ENCODE measurements around the gene ALKAL2. TPM values are rescaled to one million over a fixed set of nuclear protein-coding genes. Genes with fewer than 3 reads are reported as not detected.

ALKAL2 gene
- polyA plus RNA-seq, 1 of the 3 experiments (the other 2 are of a cell fraction): not detected

DNA sequence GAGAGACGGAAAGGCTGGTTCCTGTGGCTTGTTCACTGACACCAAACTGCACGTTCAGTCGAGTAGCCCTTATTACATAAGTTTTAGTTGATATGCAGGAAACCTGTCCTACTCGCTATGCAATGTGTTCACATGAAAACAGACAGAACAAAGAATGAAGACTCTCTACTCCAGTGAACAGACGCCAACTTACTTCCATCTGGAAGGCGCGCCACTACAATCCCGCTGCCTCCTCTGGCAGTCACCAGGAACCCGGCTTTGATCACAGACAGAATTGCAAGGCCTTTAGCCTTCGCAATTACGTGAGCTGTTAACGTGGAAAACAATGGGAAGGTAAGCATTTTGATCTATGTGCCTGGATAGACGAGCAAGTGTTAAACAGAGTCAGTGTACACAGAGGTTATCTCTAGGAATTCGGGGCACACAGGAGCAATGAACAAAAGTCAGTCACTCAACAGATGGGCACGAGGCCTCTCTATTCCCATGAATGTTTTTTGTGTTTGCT, 38.3 kb downstream of the ALKAL2 start:
- TF ChIP-seq POLR2AphosphoS5 (IDR thresholded peaks at IDR 0.05; ENCODE audit: low read depth, low read length): no peak
- TF ChIP-seq, protein P1, sequence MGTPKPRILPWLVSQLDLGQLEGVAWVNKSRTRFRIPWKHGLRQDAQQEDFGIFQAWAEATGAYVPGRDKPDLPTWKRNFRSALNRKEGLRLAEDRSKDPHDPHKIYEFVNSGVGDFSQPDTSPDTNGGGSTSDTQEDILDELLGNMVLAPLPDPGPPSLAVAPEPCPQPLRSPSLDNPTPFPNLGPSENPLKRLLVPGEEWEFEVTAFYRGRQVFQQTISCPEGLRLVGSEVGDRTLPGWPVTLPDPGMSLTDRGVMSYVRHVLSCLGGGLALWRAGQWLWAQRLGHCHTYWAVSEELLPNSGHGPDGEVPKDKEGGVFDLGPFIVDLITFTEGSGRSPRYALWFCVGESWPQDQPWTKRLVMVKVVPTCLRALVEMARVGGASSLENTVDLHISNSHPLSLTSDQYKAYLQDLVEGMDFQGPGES (IDR thresholded peaks at IDR 0.05; ENCODE audit: low read depth, low read length): no peak
- TF ChIP-seq, protein P2, sequence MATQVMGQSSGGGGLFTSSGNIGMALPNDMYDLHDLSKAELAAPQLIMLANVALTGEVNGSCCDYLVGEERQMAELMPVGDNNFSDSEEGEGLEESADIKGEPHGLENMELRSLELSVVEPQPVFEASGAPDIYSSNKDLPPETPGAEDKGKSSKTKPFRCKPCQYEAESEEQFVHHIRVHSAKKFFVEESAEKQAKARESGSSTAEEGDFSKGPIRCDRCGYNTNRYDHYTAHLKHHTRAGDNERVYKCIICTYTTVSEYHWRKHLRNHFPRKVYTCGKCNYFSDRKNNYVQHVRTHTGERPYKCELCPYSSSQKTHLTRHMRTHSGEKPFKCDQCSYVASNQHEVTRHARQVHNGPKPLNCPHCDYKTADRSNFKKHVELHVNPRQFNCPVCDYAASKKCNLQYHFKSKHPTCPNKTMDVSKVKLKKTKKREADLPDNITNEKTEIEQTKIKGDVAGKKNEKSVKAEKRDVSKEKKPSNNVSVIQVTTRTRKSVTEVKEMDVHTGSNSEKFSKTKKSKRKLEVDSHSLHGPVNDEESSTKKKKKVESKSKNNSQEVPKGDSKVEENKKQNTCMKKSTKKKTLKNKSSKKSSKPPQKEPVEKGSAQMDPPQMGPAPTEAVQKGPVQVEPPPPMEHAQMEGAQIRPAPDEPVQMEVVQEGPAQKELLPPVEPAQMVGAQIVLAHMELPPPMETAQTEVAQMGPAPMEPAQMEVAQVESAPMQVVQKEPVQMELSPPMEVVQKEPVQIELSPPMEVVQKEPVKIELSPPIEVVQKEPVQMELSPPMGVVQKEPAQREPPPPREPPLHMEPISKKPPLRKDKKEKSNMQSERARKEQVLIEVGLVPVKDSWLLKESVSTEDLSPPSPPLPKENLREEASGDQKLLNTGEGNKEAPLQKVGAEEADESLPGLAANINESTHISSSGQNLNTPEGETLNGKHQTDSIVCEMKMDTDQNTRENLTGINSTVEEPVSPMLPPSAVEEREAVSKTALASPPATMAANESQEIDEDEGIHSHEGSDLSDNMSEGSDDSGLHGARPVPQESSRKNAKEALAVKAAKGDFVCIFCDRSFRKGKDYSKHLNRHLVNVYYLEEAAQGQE (IDR thresholded peaks at IDR 0.05; ENCODE audit: low read depth, low read length): no peak
- no peak for TF ChIP-seq RAD21 (IDR thresholded peaks at IDR 0.05; ENCODE audit: low read length)
- no peak for TF ChIP-seq YY1 (IDR thresholded peaks at IDR 0.05; ENCODE audit: low read depth)
- TF ChIP-seq, protein P3, sequence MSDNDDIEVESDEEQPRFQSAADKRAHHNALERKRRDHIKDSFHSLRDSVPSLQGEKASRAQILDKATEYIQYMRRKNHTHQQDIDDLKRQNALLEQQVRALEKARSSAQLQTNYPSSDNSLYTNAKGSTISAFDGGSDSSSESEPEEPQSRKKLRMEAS (IDR thresholded peaks at IDR 0.05; ENCODE audit: low read depth): no peak
- Histone ChIP-seq H3F3A (replicated peaks; ENCODE audit: insufficient read depth) (peaks cover 11% of the 10 kb centered on the region), H3K27me3 (ENCODE audit: insufficient read depth) (no peaks in the 10 kb centered on the region), H3K9me2 (no peaks in the 10 kb centered on the region), H4K20me1 (ENCODE audit: insufficient read depth) (no peaks in the 10 kb centered on the region), H3K4me2 (no peak overlapping the region), H3K36me3 (replicated peaks in 1 of 2; ENCODE audit: control insufficient read depth in 1 of 2, insufficient read depth in 2 of 2, low read length in 1 of 2) (peaks cover 53 to 61% of the 10 kb centered on the region in 2 experiments), H3K9me3 (no peaks in the 10 kb centered on the region), H3K4me1 (ENCODE audit: control insufficient read depth in 1 of 2, insufficient read depth in 2 of 2, low read depth in 1 of 2, low read length in 1 of 2) (peaks cover 5 to 10% of the 10 kb centered on the region in 2 experiments; a peak in 2 of 4 replicates), H3K27ac (ENCODE audit: low read depth in 2 of 2, low read length in 1 of 2) (no peak overlapping the region), H3K79me2 (ENCODE audit: insufficient read depth) (no peaks in the 10 kb centered on the region), H2AFZ (ENCODE audit: low read depth) (no peak overlapping the region), H3K4me3 (ENCODE audit: low read depth in 2 of 2, low read length in 1 of 2) (no peak overlapping the region), H3K9ac (no peak overlapping the region)
- 93% methylated on average over 15 of the region's 15 CpGs for WGBS (ENCODE audit: low lambda C conversion rate)
- ChIA-PET POLR2A (no interaction called here), CTCF (interaction anchor here (1.0 to 1.3 kb wide), 2 partner anchors 12 to 17 kb away, joined by 3 read pairs; no protein-coding TSS in a partner anchor)
- no peak for DNase-seq

DNA sequence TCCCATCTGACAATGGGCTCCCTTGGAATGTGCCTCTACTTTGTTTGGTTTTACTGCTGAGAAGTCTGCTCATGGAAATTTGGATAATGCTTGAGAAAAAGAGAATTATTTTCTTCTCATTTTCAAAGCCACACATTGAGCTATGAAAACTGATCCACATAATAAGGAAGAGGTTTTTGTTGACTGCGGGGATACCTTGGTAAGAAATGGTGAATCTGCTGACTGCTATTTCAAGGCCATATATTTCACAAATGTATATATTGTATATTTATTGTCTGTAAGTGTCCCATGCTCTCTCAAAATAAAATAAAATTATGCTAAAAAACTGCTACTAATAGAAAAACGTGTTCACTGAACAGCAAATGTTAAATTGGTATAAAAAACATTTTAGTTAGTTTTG, 39.2 kb downstream of the ALKAL2 start:
- no peaks in the 10 kb centered on the region for H4K20me1 ChIP-seq (ENCODE audit: insufficient read depth)
- TF ChIP-seq, protein P4, sequence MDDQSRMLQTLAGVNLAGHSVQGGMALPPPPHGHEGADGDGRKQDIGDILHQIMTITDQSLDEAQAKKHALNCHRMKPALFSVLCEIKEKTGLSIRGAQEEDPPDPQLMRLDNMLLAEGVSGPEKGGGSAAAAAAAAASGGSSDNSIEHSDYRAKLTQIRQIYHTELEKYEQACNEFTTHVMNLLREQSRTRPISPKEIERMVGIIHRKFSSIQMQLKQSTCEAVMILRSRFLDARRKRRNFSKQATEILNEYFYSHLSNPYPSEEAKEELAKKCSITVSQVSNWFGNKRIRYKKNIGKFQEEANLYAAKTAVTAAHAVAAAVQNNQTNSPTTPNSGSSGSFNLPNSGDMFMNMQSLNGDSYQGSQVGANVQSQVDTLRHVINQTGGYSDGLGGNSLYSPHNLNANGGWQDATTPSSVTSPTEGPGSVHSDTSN (IDR thresholded peaks at IDR 0.05): no peak
- TF ChIP-seq FOXJ3 (CRISPR knock-in tag; IDR thresholded peaks at IDR 0.05) (no peak), JUND (IDR thresholded peaks at IDR 0.05) (no peak), NFIC (IDR thresholded peaks at IDR 0.05; ENCODE audit: borderline replicate concordance) (no peak), ELF1 (IDR thresholded peaks at IDR 0.05) (no peak), TEAD4 (IDR thresholded peaks at IDR 0.05; ENCODE audit: borderline replicate concordance, insufficient read depth) (no peak), CHD2 (IDR thresholded peaks at IDR 0.05; ENCODE audit: low read length, partially characterized antibody) (no peak), SIN3A (IDR thresholded peaks at IDR 0.05; ENCODE audit: borderline replicate concordance, low read depth, low read length) (no peak)
- TF ChIP-seq, protein P5, sequence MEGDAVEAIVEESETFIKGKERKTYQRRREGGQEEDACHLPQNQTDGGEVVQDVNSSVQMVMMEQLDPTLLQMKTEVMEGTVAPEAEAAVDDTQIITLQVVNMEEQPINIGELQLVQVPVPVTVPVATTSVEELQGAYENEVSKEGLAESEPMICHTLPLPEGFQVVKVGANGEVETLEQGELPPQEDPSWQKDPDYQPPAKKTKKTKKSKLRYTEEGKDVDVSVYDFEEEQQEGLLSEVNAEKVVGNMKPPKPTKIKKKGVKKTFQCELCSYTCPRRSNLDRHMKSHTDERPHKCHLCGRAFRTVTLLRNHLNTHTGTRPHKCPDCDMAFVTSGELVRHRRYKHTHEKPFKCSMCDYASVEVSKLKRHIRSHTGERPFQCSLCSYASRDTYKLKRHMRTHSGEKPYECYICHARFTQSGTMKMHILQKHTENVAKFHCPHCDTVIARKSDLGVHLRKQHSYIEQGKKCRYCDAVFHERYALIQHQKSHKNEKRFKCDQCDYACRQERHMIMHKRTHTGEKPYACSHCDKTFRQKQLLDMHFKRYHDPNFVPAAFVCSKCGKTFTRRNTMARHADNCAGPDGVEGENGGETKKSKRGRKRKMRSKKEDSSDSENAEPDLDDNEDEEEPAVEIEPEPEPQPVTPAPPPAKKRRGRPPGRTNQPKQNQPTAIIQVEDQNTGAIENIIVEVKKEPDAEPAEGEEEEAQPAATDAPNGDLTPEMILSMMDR (IDR thresholded peaks at IDR 0.05): no peak
- TF ChIP-seq, protein P6, sequence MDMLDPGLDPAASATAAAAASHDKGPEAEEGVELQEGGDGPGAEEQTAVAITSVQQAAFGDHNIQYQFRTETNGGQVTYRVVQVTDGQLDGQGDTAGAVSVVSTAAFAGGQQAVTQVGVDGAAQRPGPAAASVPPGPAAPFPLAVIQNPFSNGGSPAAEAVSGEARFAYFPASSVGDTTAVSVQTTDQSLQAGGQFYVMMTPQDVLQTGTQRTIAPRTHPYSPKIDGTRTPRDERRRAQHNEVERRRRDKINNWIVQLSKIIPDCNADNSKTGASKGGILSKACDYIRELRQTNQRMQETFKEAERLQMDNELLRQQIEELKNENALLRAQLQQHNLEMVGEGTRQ (IDR thresholded peaks at IDR 0.05; ENCODE audit: borderline replicate concordance, low read depth, low read length): no peak
- no peak overlapping the region for H3K4me2 ChIP-seq
- H2AFZ ChIP-seq (ENCODE audit: low read depth): no peak overlapping the region
- ChIA-PET CTCF (interaction anchor here (2.8 kb wide), 1 partner anchor 9 kb away, joined by 26 read pairs; no protein-coding TSS in a partner anchor), POLR2A (no interaction called here)
- 67% methylated on average over 2 of the region's 2 CpGs for WGBS (ENCODE audit: low lambda C conversion rate)
- no peaks in the 10 kb centered on the region for H3K79me2 ChIP-seq (ENCODE audit: insufficient read depth)
- peaks cover 62 to 65% of the 10 kb centered on the region in 2 experiments for H3K36me3 ChIP-seq (replicated peaks in 1 of 2; ENCODE audit: control insufficient read depth in 1 of 2, insufficient read depth in 2 of 2, low read length in 1 of 2)
- no peak overlapping the region for H3K9ac ChIP-seq
- no peaks in the 10 kb centered on the region for H3K9me2 ChIP-seq
- H3K4me3 ChIP-seq (ENCODE audit: low read depth in 2 of 2, low read length in 1 of 2): no peak overlapping the region
- H3K9me3 ChIP-seq: no peaks in the 10 kb centered on the region
- H3F3A ChIP-seq (replicated peaks; ENCODE audit: insufficient read depth): peaks cover 11% of the 10 kb centered on the region
- no peaks in the 10 kb centered on the region for H3K27me3 ChIP-seq (ENCODE audit: insufficient read depth)
- peaks cover 5 to 8% of the 10 kb centered on the region in 2 experiments; a peak in 2 of 4 replicates for H3K4me1 ChIP-seq (ENCODE audit: control insufficient read depth in 1 of 2, insufficient read depth in 2 of 2, low read depth in 1 of 2, low read length in 1 of 2)
- no peak for DNase-seq
- H3K27ac ChIP-seq (ENCODE audit: low read depth in 2 of 2, low read length in 1 of 2): no peak overlapping the region

Data from SK-N-SH (cell line).